ENCODE data around the gene STX17.
"Not testable (repeated sequence)": the region's sequence is repeated elsewhere in the genome, so short reads cannot be mapped to it uniquely, and the experiment has no call there.

Gene STX17

GRCh38 chr9:99973455-99973854 lies 67.0 kb downstream of the STX17 start:
- no peak for DNase-seq

- DNase-seq, result no peak
These were observed 70.8 kb downstream of the STX17 start for GRCh38 chr9:99977033-99977792.

- DNase-seq, result no peak
These were observed 71.8 kb downstream of the STX17 start for GRCh38 chr9:99978221-99978620.

GRCh38 chr9:99980598-99980997 lies 74.1 kb downstream of the STX17 start:
- DNase-seq, result no peak

- DNase-seq, result no peak
These were observed 80.2 kb downstream of the STX17 start for GRCh38 chr9:99986642-99987041.

- not testable (repeated sequence) for DNase-seq
These were observed 84.1 kb downstream of the STX17 start for GRCh38 chr9:99990508-99990907.

- no peak for DNase-seq
These were observed 91.8 kb downstream of the STX17 start for GRCh38 chr9:99998266-99998665.

- DNase-seq, result no peak
These were observed 92.4 kb downstream of the STX17 start for GRCh38 chr9:99998866-99999265.

- no peak for DNase-seq
These were observed 93.3 kb downstream of the STX17 start for GRCh38 chr9:99999797-100000196.

- DNase-seq, result no peak
These were observed 104.7 kb downstream of the STX17 start for GRCh38 chr9:100011062-100011681.

- DNase-seq, result no peak
These were observed 105.8 kb downstream of the STX17 start for GRCh38 chr9:100012279-100012678.

GRCh38 chr9:100013573-100013972 lies 107.1 kb downstream of the STX17 start:
- DNase-seq, result no peak

- no peak for DNase-seq
These were observed 108.4 kb downstream of the STX17 start for GRCh38 chr9:100014846-100015245.

GRCh38 chr9:100019541-100019940 lies 113.1 kb downstream of the STX17 start:
- no peak for DNase-seq
